ENCODE results near the gene TSPAN4. TPM values are rescaled to one million over a fixed set of nuclear protein-coding genes. Genes with fewer than 3 reads are reported as not detected.
A peak's percentile ranks its signal among the peaks of the same experiment; 100 is the strongest.

TSPAN4 gene, protein sequence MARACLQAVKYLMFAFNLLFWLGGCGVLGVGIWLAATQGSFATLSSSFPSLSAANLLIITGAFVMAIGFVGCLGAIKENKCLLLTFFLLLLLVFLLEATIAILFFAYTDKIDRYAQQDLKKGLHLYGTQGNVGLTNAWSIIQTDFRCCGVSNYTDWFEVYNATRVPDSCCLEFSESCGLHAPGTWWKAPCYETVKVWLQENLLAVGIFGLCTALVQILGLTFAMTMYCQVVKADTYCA
- total RNA-seq = 100 to 1,000 TPM; 139 to 256 (median 221) TPM

DNA sequence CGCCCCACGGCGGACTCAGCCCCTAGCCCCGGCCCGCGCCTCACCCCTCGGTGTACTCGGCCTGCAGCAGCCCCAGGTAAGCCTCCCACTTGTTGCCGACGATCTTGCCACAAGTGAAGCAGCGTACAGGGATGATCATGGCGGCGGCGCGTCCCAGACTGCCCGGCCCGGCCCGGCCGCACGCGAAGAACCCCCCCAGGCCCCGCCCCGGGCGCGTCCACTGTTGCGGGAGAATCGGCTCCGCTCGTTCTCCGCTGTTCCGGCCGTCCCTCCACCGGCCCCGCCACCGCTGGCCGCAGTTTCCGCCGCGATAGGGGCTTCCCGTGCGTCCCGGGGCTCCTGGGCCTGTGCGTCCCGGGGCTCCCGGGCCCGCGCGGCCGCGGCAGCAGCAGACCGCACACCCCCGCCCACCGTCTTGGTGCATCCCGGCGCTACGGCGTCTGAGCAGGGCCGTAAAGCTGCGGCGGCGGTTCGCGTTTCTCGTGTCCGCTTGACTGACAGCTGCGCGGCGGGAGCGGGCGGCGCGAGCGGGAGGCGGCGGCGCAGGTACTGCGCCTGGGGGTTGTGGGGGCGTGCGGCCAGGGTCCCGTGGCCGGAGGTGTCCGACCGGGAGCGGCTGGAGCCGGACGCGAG lies at the start of gene TSPAN4, which contains the start of gene POLR2L:
TSPAN4 (plus strand) TSS at position 483 of the 633 bp plus-strand sequence. CDS start 7,453 bp downstream, outside the sequence.
POLR2L (minus strand) TSS at position 160 of the 633 bp plus-strand sequence; CDS start at position 139, 21 bp downstream.
- H3K4me1 ChIP-seq = peaks cover 0 to 77% (median 48%) of the 10 kb centered on the region in 4 donors
- H3K27me3 ChIP-seq = no peaks in the 10 kb centered on the region
- peaks cover 0 to 43% (median 7%) of the 10 kb centered on the region in 3 donors for H3K36me3 ChIP-seq
- H3K9me3 ChIP-seq = no peaks in the 10 kb centered on the region
- TF ChIP-seq POLR2A (IDR thresholded peaks at IDR 0.05) (peak; percentile 49 to 88), EP300 (IDR thresholded peaks at IDR 0.05) (peak in 1 of 2 donors; percentile 91)
- TF ChIP-seq, protein P1, sequence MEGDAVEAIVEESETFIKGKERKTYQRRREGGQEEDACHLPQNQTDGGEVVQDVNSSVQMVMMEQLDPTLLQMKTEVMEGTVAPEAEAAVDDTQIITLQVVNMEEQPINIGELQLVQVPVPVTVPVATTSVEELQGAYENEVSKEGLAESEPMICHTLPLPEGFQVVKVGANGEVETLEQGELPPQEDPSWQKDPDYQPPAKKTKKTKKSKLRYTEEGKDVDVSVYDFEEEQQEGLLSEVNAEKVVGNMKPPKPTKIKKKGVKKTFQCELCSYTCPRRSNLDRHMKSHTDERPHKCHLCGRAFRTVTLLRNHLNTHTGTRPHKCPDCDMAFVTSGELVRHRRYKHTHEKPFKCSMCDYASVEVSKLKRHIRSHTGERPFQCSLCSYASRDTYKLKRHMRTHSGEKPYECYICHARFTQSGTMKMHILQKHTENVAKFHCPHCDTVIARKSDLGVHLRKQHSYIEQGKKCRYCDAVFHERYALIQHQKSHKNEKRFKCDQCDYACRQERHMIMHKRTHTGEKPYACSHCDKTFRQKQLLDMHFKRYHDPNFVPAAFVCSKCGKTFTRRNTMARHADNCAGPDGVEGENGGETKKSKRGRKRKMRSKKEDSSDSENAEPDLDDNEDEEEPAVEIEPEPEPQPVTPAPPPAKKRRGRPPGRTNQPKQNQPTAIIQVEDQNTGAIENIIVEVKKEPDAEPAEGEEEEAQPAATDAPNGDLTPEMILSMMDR (IDR thresholded peaks at IDR 0.05) = peak in 2 of 5 experiments; percentile 73 to 87
- 0 to 1% methylated on average over 1 to 51 of the region's 87 CpGs for WGBS, 2 donors
- peak within 1 kb of the TSS; percentile 69 to 95 (median 79) for H3K4me3 ChIP-seq
- DNase-seq (ENCODE audit: low spot score in 2 of 2) = peak; percentile 77 to 88
- peak within 1 kb of the TSS; percentile 92 to 98 (median 94) for H3K27ac ChIP-seq

DNA sequence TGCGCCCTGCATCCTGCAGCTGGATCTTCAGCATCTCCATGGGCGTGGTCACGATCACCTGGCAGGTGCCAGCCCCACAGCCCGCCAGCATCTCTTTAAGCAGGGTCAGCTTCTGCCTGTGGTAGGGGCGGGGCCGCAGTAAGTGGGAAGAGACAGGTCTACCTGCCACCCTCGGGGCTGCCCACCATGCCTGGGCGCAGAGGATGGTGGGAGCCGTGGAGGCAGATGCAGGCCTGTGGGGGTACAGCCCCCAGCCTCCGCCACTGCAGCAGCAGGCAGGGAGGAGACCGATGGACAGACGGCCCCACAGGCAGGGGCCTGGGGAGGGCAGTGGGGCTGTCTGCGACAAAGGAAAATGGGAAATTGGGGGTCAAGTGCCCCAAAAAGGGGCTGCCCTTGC lies 49.8 kb upstream of the TSPAN4 start:
- TF ChIP-seq, protein P1 (IDR thresholded peaks at IDR 0.05) = no peak
- TF ChIP-seq POLR2A (IDR thresholded peaks at IDR 0.05) (no peak), EP300 (IDR thresholded peaks at IDR 0.05) (no peak)
- no peak overlapping the region for H3K27ac ChIP-seq
- peaks cover 0 to 29% of the 10 kb centered on the region in 2 donors for H3K27me3 ChIP-seq
- peaks cover 0 to 39% (median 0%) of the 10 kb centered on the region in 3 donors for H3K36me3 ChIP-seq
- WGBS, 2 donors = 81 to 85% methylated on average over 6 to 11 of the region's 13 CpGs
- no peaks in the 10 kb centered on the region for H3K9me3 ChIP-seq
- no peak for DNase-seq (ENCODE audit: low spot score in 2 of 2)
- peaks cover 0 to 39% (median 18%) of the 10 kb centered on the region in 4 donors for H3K4me1 ChIP-seq
- H3K4me3 ChIP-seq = no peak overlapping the region

DNA sequence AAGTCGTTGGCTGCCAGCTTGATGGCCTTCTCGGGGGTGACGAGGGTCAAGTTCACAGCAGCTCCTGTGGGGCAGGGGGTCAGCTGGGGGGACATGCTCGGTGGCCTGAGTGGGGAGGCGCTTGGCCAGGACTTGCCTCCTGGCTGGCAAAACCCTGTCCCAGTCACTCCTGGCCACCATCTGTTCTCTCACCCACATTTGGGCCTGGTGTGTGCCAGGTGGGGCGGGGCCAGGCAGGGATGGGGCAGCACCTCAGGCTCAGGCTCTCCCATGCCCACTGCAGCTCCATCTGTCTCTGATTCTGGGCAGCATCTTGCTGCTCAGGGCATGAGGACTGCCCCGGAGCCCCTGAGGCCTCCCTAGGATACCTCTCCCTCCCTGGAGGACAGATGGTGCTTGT lies 49.1 kb upstream of the TSPAN4 start:
- Histone ChIP-seq H3K9me3 (no peaks in the 10 kb centered on the region), H3K4me3 (no peak overlapping the region), H3K27ac (no peak overlapping the region), H3K36me3 (peaks cover 0 to 39% (median 0%) of the 10 kb centered on the region in 3 donors), H3K27me3 (peaks cover 0 to 24% of the 10 kb centered on the region in 2 donors), H3K4me1 (peaks cover 0 to 43% (median 22%) of the 10 kb centered on the region in 4 donors)
- 89 to 91% methylated on average over 5 to 7 of the region's 7 CpGs for WGBS, 2 donors
- DNase-seq (ENCODE audit: low spot score in 2 of 2) = no peak
- TF ChIP-seq POLR2A (IDR thresholded peaks at IDR 0.05) (no peak), EP300 (IDR thresholded peaks at IDR 0.05) (no peak)
- TF ChIP-seq, protein P1 (IDR thresholded peaks at IDR 0.05) = no peak

DNA sequence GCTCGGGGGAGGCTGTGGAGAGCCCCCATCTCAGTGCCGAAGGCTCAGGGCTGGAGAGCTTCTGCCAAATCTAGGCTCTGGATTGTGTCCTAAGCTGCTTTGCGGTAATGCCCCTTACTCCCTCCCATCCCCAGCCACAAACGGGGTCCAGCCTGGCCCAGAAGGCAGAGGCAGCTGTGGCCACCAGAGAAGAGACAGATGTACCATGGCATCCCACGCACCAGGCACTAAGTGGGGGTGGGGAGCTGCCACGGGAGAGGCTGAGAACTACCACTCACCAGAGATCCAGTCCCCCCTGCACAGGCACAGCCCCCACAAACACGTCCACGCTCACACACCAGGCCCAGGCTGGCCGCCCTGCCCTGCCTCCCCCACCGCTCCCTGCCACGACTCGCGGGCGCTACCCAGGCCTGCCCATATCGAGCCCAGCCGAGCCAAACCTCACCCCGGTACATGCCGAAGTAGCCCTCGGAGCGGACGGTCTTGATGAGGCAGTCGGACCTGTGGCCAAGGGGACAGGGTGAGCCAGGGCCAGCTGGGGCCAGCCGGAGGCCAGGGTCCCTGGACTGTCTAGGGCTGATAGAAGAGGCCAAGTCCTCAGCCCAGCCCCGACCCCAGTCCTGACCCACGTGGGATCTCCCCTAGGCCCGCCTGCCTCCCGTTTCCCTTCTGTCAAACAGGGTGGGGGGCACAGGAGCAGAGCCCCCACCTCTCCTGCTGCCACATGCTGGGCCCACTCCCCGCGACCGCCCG lies 48.5 kb upstream of the TSPAN4 start:
- peaks cover 0 to 17% of the 10 kb centered on the region in 2 donors for H3K27me3 ChIP-seq
- H3K4me3 ChIP-seq = no peak overlapping the region
- WGBS, 2 donors = 80 to 85% methylated on average over 19 to 28 of the region's 31 CpGs
- TF ChIP-seq POLR2A (IDR thresholded peaks at IDR 0.05) = no peak
- TF ChIP-seq, protein P1 (IDR thresholded peaks at IDR 0.05) = no peak
- H3K9me3 ChIP-seq = no peaks in the 10 kb centered on the region
- DNase-seq (ENCODE audit: low spot score in 2 of 2) = no peak
- peaks cover 0 to 45% (median 22%) of the 10 kb centered on the region in 4 donors for H3K4me1 ChIP-seq
- peak overlapping the region in 1 of 4 donors; percentile 91 for H3K27ac ChIP-seq
- H3K36me3 ChIP-seq = peaks cover 0 to 42% (median 0%) of the 10 kb centered on the region in 3 donors

Measured in tibial nerve (tissue), 4 donors.